ENCODE results near the gene SCYL1.

The SCYL1 gene

GRCh38 chr11:65525546-65526480 lies 930 bp downstream of the SCYL1 start:
- no peak for DNase-seq
- no peaks in the 10 kb centered on the region for H3K27me3 ChIP-seq (ENCODE audit: insufficient read depth, low read depth, severe bottlenecking)
- TF ChIP-seq, protein P1, sequence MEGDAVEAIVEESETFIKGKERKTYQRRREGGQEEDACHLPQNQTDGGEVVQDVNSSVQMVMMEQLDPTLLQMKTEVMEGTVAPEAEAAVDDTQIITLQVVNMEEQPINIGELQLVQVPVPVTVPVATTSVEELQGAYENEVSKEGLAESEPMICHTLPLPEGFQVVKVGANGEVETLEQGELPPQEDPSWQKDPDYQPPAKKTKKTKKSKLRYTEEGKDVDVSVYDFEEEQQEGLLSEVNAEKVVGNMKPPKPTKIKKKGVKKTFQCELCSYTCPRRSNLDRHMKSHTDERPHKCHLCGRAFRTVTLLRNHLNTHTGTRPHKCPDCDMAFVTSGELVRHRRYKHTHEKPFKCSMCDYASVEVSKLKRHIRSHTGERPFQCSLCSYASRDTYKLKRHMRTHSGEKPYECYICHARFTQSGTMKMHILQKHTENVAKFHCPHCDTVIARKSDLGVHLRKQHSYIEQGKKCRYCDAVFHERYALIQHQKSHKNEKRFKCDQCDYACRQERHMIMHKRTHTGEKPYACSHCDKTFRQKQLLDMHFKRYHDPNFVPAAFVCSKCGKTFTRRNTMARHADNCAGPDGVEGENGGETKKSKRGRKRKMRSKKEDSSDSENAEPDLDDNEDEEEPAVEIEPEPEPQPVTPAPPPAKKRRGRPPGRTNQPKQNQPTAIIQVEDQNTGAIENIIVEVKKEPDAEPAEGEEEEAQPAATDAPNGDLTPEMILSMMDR (IDR thresholded peaks at IDR 0.05; ENCODE audit: low read depth, low read length) = no peak
- H3K36me3 ChIP-seq = peaks cover 35% of the 10 kb centered on the region
- peak overlapping the region; percentile 90 for H3K4me3 ChIP-seq (ENCODE audit: low read depth, low read length)
- peak overlapping the region; percentile 83 for H3K27ac ChIP-seq
- no peaks in the 10 kb centered on the region for H3K9me3 ChIP-seq (ENCODE audit: severe bottlenecking)

- no peak overlapping the region for H3K27ac ChIP-seq
- TF ChIP-seq, protein P1 (IDR thresholded peaks at IDR 0.05; ENCODE audit: low read depth, low read length) = no peak
Measured at GRCh38 chr11:65526744-65527143, 1.9 kb downstream of the SCYL1 start.

GRCh38 chr11:65528819-65529350 lies 4.0 kb downstream of the SCYL1 start:
- no peaks in the 10 kb centered on the region for H3K27me3 ChIP-seq (ENCODE audit: insufficient read depth, low read depth, severe bottlenecking)
- no peaks in the 10 kb centered on the region for H3K9me3 ChIP-seq (ENCODE audit: severe bottlenecking)
- peaks cover 62% of the 10 kb centered on the region for H3K36me3 ChIP-seq
- H3K27ac ChIP-seq = no peak overlapping the region
- DNase-seq = no peak
- TF ChIP-seq, protein P1 (IDR thresholded peaks at IDR 0.05; ENCODE audit: low read depth, low read length) = no peak
- no peak overlapping the region for H3K4me3 ChIP-seq (ENCODE audit: low read depth, low read length)

More at GRCh38 chr11:65526744-65527143, 1.9 kb downstream of the SCYL1 start:
- Histone ChIP-seq H3K4me3 (ENCODE audit: low read depth, low read length) (no peak overlapping the region), H3K9me3 (ENCODE audit: severe bottlenecking) (no peaks in the 10 kb centered on the region), H3K27me3 (ENCODE audit: insufficient read depth, low read depth, severe bottlenecking) (no peaks in the 10 kb centered on the region), H3K36me3 (peaks cover 45% of the 10 kb centered on the region)
- DNase-seq = no peak

GRCh38 chr11:65529475-65530156 lies 4.7 kb downstream of the SCYL1 start:
- H3K27me3 ChIP-seq (ENCODE audit: insufficient read depth, low read depth, severe bottlenecking) = no peaks in the 10 kb centered on the region
- H3K9me3 ChIP-seq (ENCODE audit: severe bottlenecking) = no peaks in the 10 kb centered on the region
- no peak for DNase-seq
- H3K4me3 ChIP-seq (ENCODE audit: low read depth, low read length) = no peak overlapping the region
- peaks cover 62% of the 10 kb centered on the region for H3K36me3 ChIP-seq
- H3K27ac ChIP-seq = no peak overlapping the region
- TF ChIP-seq, protein P1 (IDR thresholded peaks at IDR 0.05; ENCODE audit: low read depth, low read length) = no peak

- TF ChIP-seq, protein P1 (IDR thresholded peaks at IDR 0.05; ENCODE audit: low read depth, low read length) = peak; percentile 70
- H3K4me3 ChIP-seq (ENCODE audit: low read depth, low read length) = no peak overlapping the region
- no peaks in the 10 kb centered on the region for H3K9me3 ChIP-seq (ENCODE audit: severe bottlenecking)
- peaks cover 61% of the 10 kb centered on the region for H3K36me3 ChIP-seq
- no peaks in the 10 kb centered on the region for H3K27me3 ChIP-seq (ENCODE audit: insufficient read depth, low read depth, severe bottlenecking)
- no peak overlapping the region for H3K27ac ChIP-seq
- no peak for DNase-seq
Measured at GRCh38 chr11:65530157-65530496, 5.2 kb downstream of the SCYL1 start.
